Keratinocyte (primary cell): ENCODE measurements around the gene RAB3IL1.

Experiments used
- EZH2 ChIP-seq: IDR thresholded peaks from one replicate; pipeline ENCODE4 v1.6.1; 2012; ENCODE audit warnings: inconsistent platforms, mild to moderate bottlenecking, low read length, moderate library complexity
- TF ChIP-seq, protein P1 (sequence below), 3 experiments: IDR thresholded peaks in 1 of 3; conservative IDR thresholded peaks in 1 of 3; optimal IDR thresholded peaks in 1 of 3; 2 replicates in 2 of 3; 3 replicates in 1 of 3; pipeline versions ENCODE3 to v1.5.1; 2011; ENCODE audit warnings: low read length in 3 of 3, mild to moderate bottlenecking in 3 of 3, moderate library complexity in 2 of 3, control low read depth in 1 of 3, inconsistent platforms in 1 of 3; ENCODE audit not compliant: insufficient read depth in 2 of 3; ENCODE audit errors: extremely low read depth in 1 of 3

DNA sequence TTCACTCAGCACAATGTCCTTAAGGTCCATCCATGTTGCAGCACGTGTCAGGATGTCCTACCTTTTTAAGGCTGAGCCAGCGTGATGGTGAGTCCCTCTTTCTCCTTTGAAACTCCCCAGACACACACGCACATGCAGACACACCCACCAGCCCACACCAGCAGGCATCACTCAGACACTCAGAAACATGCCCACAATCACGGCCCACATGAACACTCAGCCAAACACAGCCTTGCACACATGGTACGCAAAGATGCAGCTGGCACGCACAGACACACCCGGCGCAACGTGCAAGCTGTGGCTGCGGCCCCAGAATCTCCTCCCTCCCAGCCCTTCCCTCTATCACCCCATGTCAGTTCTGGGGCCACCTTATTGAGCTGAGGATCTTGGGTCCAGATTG, 34.0 kb downstream of the RAB3IL1 start:
- TF ChIP-seq, protein P1, sequence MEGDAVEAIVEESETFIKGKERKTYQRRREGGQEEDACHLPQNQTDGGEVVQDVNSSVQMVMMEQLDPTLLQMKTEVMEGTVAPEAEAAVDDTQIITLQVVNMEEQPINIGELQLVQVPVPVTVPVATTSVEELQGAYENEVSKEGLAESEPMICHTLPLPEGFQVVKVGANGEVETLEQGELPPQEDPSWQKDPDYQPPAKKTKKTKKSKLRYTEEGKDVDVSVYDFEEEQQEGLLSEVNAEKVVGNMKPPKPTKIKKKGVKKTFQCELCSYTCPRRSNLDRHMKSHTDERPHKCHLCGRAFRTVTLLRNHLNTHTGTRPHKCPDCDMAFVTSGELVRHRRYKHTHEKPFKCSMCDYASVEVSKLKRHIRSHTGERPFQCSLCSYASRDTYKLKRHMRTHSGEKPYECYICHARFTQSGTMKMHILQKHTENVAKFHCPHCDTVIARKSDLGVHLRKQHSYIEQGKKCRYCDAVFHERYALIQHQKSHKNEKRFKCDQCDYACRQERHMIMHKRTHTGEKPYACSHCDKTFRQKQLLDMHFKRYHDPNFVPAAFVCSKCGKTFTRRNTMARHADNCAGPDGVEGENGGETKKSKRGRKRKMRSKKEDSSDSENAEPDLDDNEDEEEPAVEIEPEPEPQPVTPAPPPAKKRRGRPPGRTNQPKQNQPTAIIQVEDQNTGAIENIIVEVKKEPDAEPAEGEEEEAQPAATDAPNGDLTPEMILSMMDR (optimal IDR thresholded peaks at IDR 0.05 in 1 of 3, IDR thresholded peaks at IDR 0.05 in 1 of 3, conservative IDR thresholded peaks at IDR 0.05 in 1 of 3; ENCODE audit: extremely low read depth in 1 of 3, insufficient read depth in 2 of 3, low read length in 3 of 3) = no peak
- TF ChIP-seq EZH2 = no peak
